Body of pancreas (tissue), 4 donors: Measurements from ENCODE around the gene RLBP1. TPM values are rescaled to one million over a fixed set of nuclear protein-coding genes. Genes with fewer than 3 reads are reported as not detected.

Source experiments
- ATAC-seq: fragments of 150-250 bp; one replicate; pipeline ENCODE4 v1.9.1; 2016
- DNase-seq, 4 donors: peaks; one replicate each; pipeline ENCODE4 v3.0.0-alpha.2; 2019
- H3K27ac ChIP-seq, 4 donors: fragments of 200-600 bp; sonication (generic); 1 replicate in 3 of 4; 2 replicates in 1 of 4; pipeline versions ENCODE4 v1.5.1 to v1.6.1; 2016 to 2019; ENCODE audit warnings: mild to moderate bottlenecking in 1 of 4, mixed read lengths in 1 of 4, moderate library complexity in 1 of 4
- H3K27me3 ChIP-seq, 2 donors: fragments of 200-600 bp; sonication (generic); one replicate each; pipeline ENCODE4 v1.6.0; 2016; ENCODE audit warnings: mild to moderate bottlenecking in 1 of 2
- H3K36me3 ChIP-seq, 2 donors: fragments of 200-600 bp; sonication (generic); replicated peaks in 1 of 2; 2 replicates each; pipeline ENCODE4 v1.5.1; 2016; ENCODE audit warnings: low read depth in 2 of 2; ENCODE audit not compliant: insufficient read depth in 1 of 2
- H3K4me1 ChIP-seq: fragments of 200-600 bp; sonication (generic); one replicate; pipeline ENCODE4 v1.6.0; 2016
- H3K4me3 ChIP-seq, 2 donors: fragments of 200-600 bp; sonication (generic); 1 replicate in 1 of 2; 2 replicates in 1 of 2; pipeline ENCODE4 v1.5.1; 2016 to 2019
- H3K9me3 ChIP-seq, 3 donors: fragments of 200-600 bp; sonication (generic); 1 replicate in 2 of 3; 2 replicates in 1 of 3; pipeline ENCODE4 v1.5.1; 2016
- POLR2A ChIP-seq, 3 donors: fragments of 450-650 bp; IDR thresholded peaks; one replicate each; pipeline ENCODE4 v1.6.1; 2016; ENCODE audit warnings: antibody characterized with exemption in 3 of 3, mild to moderate bottlenecking in 2 of 3
- WGBS, 2 donors: methylation state at CpG; one replicate each; pipeline ENCODE4 v1.1.5; 2017; 5-methylcytosine and 5-hydroxymethylcytosine counted together
- intact Hi-C: fragments of 100-400 bp; cut with DNase I; formaldehyde crosslinking; loops from one replicate; pipeline ENCODE4 v1.15.1; 2023
- total RNA-seq, 2 donors: library from RNA; depleted of rRNA; stranded (reverse); fragments of >200 nt; gene quantifications; one replicate each; pipeline ENCODE4 v1.1.0, GENCODE V29; 2016
- TF ChIP-seq, protein P1 (sequence below), 7 experiments: fragments of 450-650 bp in 4 of 7; fragments of 200-600 bp in 3 of 7; sonication (generic) in 3 of 7; IDR thresholded peaks; one replicate each; pipeline ENCODE4 v1.5.1; 2016 to 2019; ENCODE audit warnings: antibody characterized with exemption in 7 of 7

The RLBP1 gene
- total RNA-seq, 2 donors from 2014 or later, result not detected

DNA sequence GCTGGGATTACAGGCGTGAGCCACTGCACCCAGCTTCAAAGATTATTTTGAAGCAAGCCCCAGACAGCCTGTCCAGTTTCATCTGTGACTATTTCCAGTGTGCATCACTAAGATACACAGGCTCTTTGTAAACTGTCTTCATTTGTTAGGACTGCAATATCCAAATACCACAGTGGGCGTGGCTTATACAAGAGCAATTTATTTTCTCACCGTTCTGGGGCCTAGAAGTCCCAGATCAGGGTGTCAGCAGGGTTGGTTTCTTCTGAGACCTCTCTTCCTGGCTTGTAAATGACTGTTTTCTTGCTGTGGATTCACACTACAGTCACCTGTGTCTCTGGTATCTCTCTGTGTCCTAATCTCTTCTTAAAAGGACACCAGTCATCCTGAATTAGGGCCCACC lies 59.7 kb downstream of the RLBP1 start:
- Histone ChIP-seq H3K4me3 (no peak overlapping the region), H3K9me3 (no peaks in the 10 kb centered on the region), H3K27ac (no peak overlapping the region), H3K27me3 (no peaks in the 10 kb centered on the region), H3K36me3 (peaks cover 0 to 5% of the 10 kb centered on the region in 2 donors), H3K4me1 (peaks cover 30% of the 10 kb centered on the region)
- ATAC-seq (no peak), DNase-seq (no peak)
- WGBS, 2 donors, result 73 to 79% methylated on average over 3 of the region's 3 CpGs
- TF ChIP-seq POLR2A (IDR thresholded peaks at IDR 0.05), result no peak
- TF ChIP-seq, protein P1, sequence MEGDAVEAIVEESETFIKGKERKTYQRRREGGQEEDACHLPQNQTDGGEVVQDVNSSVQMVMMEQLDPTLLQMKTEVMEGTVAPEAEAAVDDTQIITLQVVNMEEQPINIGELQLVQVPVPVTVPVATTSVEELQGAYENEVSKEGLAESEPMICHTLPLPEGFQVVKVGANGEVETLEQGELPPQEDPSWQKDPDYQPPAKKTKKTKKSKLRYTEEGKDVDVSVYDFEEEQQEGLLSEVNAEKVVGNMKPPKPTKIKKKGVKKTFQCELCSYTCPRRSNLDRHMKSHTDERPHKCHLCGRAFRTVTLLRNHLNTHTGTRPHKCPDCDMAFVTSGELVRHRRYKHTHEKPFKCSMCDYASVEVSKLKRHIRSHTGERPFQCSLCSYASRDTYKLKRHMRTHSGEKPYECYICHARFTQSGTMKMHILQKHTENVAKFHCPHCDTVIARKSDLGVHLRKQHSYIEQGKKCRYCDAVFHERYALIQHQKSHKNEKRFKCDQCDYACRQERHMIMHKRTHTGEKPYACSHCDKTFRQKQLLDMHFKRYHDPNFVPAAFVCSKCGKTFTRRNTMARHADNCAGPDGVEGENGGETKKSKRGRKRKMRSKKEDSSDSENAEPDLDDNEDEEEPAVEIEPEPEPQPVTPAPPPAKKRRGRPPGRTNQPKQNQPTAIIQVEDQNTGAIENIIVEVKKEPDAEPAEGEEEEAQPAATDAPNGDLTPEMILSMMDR (IDR thresholded peaks at IDR 0.05), result no peak
- intact Hi-C loops, result no loop called here

Other genes with a start within 250 kb of the RLBP1 start
- gene ABHD2, start 133.1 kb downstream of the RLBP1 start, total RNA-seq, result 100 to 1,000 TPM in 1 of 2 donors, 10 to 100 TPM in 1; 50.8 to 136 TPM
- 1 to 10 TPM; 1.0 to 7.3 TPM for gene FANCI, start 22.4 kb upstream of the RLBP1 start, total RNA-seq
- 10 to 100 TPM; 60.7 to 67.2 TPM for gene POLG, start 113.2 kb upstream of the RLBP1 start, total RNA-seq